ENCODE results near the gene SYTL3. TPM values are rescaled to one million over a fixed set of nuclear protein-coding genes. Genes with fewer than 3 reads are reported as not detected.

SYTL3 gene
- total RNA-seq, 1 donor from 2014 or later, result 6.0 TPM

DNA sequence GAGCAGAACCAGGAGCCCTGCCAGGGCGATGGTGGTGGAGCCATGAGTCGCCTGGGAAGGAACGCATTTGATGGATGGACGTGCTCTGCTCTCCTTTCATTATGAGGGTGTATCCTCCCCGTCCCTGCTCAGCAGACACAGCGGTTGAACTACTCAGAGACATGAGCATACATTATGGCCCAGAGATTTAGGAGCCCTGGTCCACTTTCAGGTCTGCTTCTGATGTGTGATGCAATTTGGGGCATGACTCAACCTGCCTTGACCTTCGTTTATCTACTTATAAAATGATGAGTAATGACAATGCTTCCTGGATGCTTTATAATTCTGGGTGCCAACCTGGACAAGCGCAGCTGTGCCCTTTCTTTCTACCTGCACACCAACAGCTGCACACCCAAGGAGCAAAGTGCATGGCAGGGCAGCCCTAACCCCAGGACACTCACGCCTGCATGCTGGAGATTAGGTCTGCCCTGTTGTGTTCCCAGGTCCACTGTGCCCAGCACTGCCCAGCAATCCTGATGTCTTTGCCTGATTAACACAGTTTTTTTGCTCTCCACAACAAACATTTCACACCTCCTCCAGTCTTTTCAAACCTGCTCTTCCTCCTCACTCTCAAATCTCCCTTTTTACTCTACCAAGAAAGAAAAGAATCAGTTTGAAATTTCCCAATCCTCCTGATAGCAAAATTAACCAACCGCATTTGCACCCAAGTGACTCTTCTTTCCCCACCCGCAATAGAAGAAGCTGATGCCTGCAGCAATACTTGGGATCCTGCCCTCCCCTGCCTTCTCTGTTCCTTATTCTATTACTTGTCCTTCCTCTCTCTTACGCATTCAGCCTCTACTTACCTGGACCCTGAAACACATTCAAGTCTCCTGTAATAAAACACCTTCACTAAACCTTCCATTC is 88.1 kb downstream of the SYTL3 start:
- peaks cover 15% of the 10 kb centered on the region for H3K9me3 Mint-ChIP-seq
- H3K4me3 Mint-ChIP-seq, result no peak overlapping the region
- ATAC-seq (ENCODE audit: low read depth) (no peak), DNase-seq (no peak)
- no peaks in the 10 kb centered on the region for H3K4me1 Mint-ChIP-seq
- no peak overlapping the region for H3K27ac Mint-ChIP-seq
- no peaks in the 10 kb centered on the region for H3K27me3 Mint-ChIP-seq
- ChIA-PET CTCF (no interaction called here), POLR2A (interaction anchor here (0.6 kb wide), 1 partner anchor 15 kb away, joined by 7 read pairs; no protein-coding TSS in a partner anchor)
- no peak for TF ChIP-seq CTCF (IDR thresholded peaks at IDR 0.05)
- H3K36me3 Mint-ChIP-seq (ENCODE audit: low read depth), result peaks cover 2% of the 10 kb centered on the region
- intact Hi-C loops (cut with micrococcal nuclease), result no loop called here

- ATAC-seq (ENCODE audit: low read depth), result no peak
- no peaks in the 10 kb centered on the region for H3K36me3 Mint-ChIP-seq (ENCODE audit: low read depth)
Observed at GRCh38 chr6:158739673-158740072, 89.8 kb downstream of the SYTL3 start.

GRCh38 chr6:158743033-158743651 is 93.3 kb downstream of the SYTL3 start:
- TF ChIP-seq CTCF (IDR thresholded peaks at IDR 0.05), result no peak

More at GRCh38 chr6:158739673-158740072, 89.8 kb downstream of the SYTL3 start:
- H3K27me3 Mint-ChIP-seq, result no peaks in the 10 kb centered on the region
- no peak overlapping the region for H3K4me3 Mint-ChIP-seq
- TF ChIP-seq CTCF (IDR thresholded peaks at IDR 0.05), result no peak
- H3K27ac Mint-ChIP-seq, result no peak overlapping the region
- no peak for DNase-seq
- H3K9me3 Mint-ChIP-seq, result peaks cover 9% of the 10 kb centered on the region
- intact Hi-C loops (cut with micrococcal nuclease), result no loop called here
- H3K4me1 Mint-ChIP-seq, result no peaks in the 10 kb centered on the region
- ChIA-PET POLR2A (interaction anchor here (0.6 to 0.7 kb wide), 2 partner anchors 17 to 130 kb away, joined by 3 to 5 read pairs; no protein-coding TSS in a partner anchor), CTCF (no interaction called here)

DNA sequence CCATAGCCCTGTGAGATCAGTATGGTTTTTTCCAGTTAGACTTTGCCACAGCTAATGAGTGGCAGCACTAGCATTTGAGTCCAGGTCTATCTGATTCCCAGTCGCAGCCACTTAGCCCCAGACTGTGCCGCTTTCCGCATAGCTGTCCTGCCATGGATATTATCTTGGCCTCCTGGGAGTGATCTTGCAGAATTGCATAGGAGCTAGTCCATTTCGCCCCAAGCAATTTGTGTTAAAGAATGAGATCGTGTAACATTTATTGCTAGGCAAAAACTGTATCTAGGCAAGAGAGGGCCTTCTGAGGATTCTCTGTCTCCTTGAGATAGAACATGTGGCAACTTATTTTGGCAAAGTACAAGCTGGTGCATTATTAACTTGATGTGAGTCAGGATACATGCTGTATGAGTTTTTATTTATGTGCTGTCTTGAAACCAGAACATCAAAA is 95.2 kb downstream of the SYTL3 start:
- no peak overlapping the region for H3K4me3 Mint-ChIP-seq
- H3K27ac Mint-ChIP-seq, result no peak overlapping the region
- no peak for TF ChIP-seq CTCF (IDR thresholded peaks at IDR 0.05)
- ATAC-seq (ENCODE audit: low read depth) (no peak), DNase-seq (no peak)
- H3K9me3 Mint-ChIP-seq, result no peaks in the 10 kb centered on the region
- no peaks in the 10 kb centered on the region for H3K36me3 Mint-ChIP-seq (ENCODE audit: low read depth)
- intact Hi-C loops (cut with micrococcal nuclease), result no loop called here
- no peaks in the 10 kb centered on the region for H3K27me3 Mint-ChIP-seq
- ChIA-PET CTCF (no interaction called here), POLR2A (no interaction called here)
- H3K4me1 Mint-ChIP-seq, result no peaks in the 10 kb centered on the region

More at GRCh38 chr6:158743033-158743651, 93.3 kb downstream of the SYTL3 start:
- Mint-ChIP-seq H3K4me3 (no peak overlapping the region), H3K9me3 (peaks cover 9% of the 10 kb centered on the region), H3K4me1 (no peaks in the 10 kb centered on the region), H3K27me3 (no peaks in the 10 kb centered on the region), H3K27ac (no peak overlapping the region), H3K36me3 (ENCODE audit: low read depth) (no peaks in the 10 kb centered on the region)
- no peak for DNase-seq
- ChIA-PET POLR2A (interaction anchor here (1.5 to 1.9 kb wide), 2 partner anchors 17 to 22 kb away, joined by 5 read pairs; no protein-coding TSS in a partner anchor), CTCF (no interaction called here)
- intact Hi-C loops (cut with micrococcal nuclease), result no loop called here
- no peak for ATAC-seq (ENCODE audit: low read depth)

DNA sequence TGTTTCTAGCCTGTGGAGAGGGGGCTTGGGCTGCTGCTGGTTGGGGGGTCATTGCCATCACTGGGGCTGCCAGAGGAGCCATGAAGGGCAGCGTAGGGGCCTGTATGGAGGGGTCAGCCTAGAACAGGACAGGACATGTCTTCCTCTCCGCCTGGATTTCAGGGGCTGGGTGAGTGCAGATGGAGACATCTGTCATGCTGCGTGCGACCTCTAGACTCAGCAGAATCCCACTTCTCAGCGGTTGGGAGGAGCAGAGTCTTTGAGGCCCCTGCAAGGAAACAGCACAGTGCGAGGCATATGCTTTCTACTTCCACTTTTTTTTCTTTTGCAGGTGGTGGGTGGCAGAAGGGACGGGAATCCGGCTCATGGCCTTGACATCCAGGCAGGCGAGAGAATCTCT is 101.4 kb downstream of the SYTL3 start:
- ATAC-seq (ENCODE audit: low read depth) (no peak), DNase-seq (no peak)
- POLR2A ChIA-PET, result no interaction called here
- intact Hi-C loops (cut with micrococcal nuclease), result no loop called here
- Mint-ChIP-seq H3K27ac (no peak overlapping the region), H3K9me3 (no peaks in the 10 kb centered on the region), H3K27me3 (no peaks in the 10 kb centered on the region), H3K4me1 (peaks cover 7% of the 10 kb centered on the region), H3K4me3 (no peak overlapping the region), H3K36me3 (ENCODE audit: low read depth) (no peaks in the 10 kb centered on the region)
- TF ChIP-seq CTCF (IDR thresholded peaks at IDR 0.05), result no peak
- CTCF ChIA-PET, result no interaction called here

Data from activated B cell treated with CpG ODN at 0.5 μM for 24 hours (primary cell).